GM19239 (cell line): Measurements from ENCODE around the gene DCANP1.

Source experiments
- DNase-seq: peaks from one replicate; pipeline ENCODE4 v3.0.0; 2011; ENCODE audit warnings: low spot score; ENCODE audit not compliant: insufficient read length
- FAIRE-seq: peaks from 2 replicates; lab custom pipeline; 2011; peaks lifted over from hg19 to GRCh38; lab: Jason Lieb, UNC

DCANP1 gene

GRCh38 chr5:135443161-135443960, 3.8 kb downstream of the DCANP1 start:
- DNase-seq (no peak), FAIRE-seq (no peak)

DNA sequence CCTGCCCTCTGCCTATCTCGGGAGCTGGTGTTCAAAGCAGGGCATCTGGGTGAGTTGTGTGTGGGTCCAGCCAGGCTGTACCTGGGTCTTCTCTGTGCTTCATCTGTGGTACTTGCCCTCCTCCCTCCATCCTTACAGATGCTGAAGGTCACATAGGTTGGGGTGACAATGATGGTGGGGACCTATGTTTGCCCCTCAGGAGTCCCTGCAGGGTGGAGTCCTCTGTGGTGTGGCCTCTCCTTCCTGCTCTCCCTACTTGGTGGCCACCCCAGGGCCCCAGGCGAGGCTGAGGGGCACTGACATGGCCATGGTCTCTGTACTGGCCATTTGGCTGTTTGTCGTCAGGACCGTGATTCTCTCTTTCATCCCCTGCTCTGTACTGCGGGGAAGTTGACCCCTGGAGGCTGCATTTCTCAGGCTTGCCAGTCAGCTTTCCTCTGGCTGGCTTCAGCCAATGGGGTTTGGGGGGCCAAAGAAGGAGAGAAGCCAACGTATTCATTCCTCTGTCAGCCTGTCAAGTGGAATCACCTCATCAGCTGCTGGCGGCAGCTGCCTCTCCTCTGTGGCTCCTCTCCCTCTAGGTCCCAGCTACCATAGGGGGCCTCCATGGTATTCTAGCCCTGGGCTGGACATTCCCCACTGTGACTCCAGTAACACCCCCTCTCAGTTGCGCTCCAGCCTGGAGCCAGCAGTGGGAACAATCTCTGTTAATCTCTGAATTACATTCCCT, 4.6 kb downstream of the DCANP1 start:
- no peak for DNase-seq
- FAIRE-seq: no peak

GRCh38 chr5:135441919-135442318, 5.2 kb downstream of the DCANP1 start:
- no peak for DNase-seq
- no peak for FAIRE-seq

DNA sequence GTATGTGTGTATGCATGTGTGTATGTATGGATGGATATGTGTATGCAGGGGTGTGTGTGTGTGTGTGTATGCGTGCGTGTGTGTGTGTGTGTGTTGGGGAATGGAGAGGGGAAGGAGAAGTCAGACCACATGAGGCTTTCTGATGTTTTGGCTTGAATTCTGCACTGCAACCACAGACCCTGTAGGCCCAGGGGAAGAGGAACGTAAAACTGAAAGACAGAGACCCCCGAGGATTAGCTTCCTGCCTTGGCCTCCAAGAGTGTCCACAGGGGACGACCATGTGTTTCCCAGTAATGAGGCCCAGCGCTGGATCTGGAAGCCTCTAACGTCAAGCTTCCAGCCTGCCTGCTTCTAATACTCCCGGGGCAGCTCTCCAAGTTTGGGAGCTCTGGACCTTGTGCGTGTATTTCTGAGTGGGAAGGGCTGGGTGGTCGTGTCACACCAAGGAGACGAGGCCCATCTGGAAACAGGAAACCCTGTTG, 5.8 kb downstream of the DCANP1 start:
- no peak for DNase-seq
- no peak for FAIRE-seq

DNA sequence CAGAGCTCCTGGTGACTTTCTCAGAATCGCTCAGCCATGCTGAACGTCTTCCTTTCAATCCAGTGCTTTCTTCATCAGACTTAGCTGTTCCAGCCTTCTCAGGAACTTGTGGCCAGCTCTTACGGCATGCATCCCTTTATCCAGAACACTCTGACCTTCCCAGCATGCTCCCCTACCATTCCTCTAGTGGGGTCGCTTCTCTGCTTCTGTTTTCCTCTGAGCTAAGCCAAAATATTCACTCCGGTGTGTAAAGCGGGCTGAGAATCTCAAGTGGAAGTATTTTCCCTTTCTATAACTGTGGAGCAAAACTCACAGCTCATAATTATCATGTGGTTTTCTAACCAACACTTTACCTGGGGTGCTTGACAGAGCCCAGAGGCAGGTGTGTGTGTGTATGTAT, 6.2 kb downstream of the DCANP1 start:
- no peak for DNase-seq
- FAIRE-seq: no peak

DNA sequence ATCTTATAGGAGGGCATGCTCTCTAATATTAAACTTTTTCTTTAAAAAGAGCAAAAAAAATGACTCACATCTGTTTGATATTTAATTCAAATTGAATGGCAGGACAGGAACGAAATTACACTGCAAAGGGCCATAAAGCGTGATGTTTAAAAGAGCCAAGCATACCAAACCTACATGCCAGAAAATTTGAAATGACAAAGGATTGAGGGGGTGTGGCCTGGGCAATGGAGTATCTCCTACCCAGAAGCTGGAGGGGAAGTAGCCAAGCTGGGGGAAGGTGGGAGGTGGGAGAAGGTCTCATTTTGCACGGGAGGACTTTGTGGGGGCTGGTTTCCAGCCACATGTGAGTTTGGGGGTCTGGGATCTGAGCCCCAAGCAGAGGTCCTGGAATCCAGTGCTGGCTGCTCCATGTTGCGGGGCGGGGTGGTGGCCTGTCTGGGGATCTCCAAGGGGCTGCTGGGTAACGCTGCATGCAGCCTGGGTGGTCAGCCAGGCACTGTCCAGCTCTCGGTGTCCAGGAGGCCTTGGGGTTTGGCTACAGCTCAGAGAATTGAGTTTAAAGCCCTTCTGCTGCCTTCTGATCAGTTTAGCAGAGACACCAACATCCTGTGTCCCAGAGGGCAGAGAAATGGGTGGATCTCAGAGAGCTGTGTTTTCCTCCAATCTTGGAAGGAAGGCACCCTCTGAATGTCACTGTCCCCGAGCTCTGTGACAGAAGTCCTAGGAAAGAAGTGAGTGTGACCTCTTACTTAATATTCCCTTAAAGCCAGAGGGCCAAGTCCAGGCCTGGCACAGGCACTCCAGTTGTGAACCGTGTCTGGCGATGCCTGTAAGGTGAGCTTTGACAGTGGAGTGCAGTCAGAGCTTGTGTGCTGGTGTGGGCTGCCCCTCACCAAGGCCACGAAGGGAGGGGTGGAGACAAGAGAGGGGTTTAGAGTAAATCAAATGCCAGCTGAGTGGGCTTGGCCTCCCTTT, 7.6 kb downstream of the DCANP1 start:
- DNase-seq: no peak
- no peak for FAIRE-seq

DNA sequence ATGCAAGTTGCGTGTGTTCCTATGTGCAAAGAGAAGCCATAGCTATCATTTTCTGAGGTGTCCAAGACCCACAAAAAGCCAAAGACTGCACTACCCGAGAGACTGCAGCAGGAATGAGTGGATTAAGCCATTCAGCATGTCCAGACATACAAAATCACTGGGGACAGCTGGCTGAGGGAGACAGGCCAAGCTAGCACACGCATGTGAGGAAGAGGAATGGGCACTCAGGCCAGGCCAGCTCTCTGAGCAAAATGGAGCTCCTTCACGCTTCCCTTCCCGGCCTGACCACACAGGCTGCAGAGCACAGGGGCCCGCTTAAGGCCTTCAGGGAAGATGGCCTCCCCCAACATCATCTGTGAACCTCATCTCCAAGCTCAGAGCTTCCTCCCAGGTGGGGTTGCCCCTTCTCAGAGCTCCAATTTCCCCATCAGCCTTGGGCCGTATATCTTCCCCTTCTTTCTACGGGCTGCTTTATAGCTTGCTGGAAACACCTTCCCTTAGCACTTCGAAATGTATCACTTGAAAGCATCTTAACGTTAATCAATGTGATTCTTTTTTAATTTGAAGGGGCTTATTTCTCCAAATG, 8.4 kb downstream of the DCANP1 start:
- DNase-seq: no peak
- FAIRE-seq: no peak

DNA sequence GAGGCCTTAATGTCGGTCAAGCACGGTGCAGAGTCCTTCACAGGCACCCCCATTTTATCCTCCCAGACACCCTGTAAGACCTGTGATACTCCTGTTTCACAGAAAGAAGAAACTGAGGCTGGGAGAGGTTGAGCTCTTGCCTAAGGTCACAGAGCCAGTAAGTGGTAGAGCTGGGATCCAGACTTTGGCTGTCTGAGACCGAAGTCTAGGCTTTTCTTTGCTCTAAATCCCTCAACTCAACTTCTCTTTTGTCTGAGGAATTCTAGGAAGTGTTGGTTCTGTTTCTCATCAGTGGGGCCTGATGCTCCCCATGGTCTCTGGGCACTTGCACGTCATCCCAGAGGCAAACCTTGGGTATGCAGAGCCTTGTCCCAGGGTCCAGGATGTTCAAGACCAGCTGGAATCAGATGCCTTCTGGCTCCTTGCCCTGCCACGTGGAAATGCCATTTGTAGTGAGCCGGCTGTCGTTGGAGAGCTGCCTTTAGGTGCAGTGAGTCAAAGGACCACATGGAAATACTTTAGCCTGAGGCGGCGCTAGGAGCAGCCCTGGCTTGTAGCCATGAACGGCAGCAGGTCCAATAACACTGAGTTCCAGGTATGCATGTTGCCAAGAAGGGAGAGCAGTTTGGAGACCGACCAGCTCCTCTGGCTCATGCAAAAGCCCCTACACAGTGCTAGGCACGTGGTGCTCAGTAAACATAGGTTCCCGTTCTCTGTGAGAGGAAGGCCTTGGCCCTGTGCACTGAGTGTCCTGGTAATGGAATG, 9.2 kb downstream of the DCANP1 start:
- FAIRE-seq: no peak

GRCh38 chr5:135437422-135437795, 9.7 kb downstream of the DCANP1 start:
- no peak for DNase-seq
- FAIRE-seq: no peak

More for the DNA sequence above, 9.2 kb downstream of the DCANP1 start:
- DNase-seq: no peak

DNA sequence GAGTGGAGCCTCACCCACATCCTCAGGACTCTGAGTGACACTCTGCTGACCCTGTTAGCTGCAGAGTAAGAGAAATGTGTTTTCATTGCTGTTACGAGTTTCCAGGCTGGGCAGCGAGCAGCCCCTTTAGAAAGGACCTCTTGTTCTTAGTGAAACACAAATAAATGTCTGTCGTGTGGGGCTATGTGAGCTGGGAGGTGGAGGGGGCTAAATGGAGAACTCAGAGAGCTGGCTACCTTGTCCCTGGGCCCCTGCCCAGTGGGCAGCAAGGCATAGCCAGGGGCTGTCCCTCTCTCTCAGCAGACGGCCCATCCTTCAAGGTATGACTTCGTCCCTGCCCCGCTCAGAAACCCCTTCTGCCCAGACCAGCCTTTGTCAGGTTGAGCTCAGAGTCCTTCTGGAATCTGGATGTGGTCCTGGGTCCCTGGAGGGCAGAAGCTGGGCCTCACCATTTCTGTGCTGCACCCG, 10.2 kb downstream of the DCANP1 start:
- FAIRE-seq: no peak

GRCh38 chr5:135435467-135436330, 11.4 kb downstream of the DCANP1 start:
- no peak for DNase-seq
- FAIRE-seq: no peak

More for the DNA sequence above, 10.2 kb downstream of the DCANP1 start:
- no peak for DNase-seq

GRCh38 chr5:135434591-135435466, 12.3 kb downstream of the DCANP1 start:
- FAIRE-seq: no peak
- DNase-seq: no peak

DNA sequence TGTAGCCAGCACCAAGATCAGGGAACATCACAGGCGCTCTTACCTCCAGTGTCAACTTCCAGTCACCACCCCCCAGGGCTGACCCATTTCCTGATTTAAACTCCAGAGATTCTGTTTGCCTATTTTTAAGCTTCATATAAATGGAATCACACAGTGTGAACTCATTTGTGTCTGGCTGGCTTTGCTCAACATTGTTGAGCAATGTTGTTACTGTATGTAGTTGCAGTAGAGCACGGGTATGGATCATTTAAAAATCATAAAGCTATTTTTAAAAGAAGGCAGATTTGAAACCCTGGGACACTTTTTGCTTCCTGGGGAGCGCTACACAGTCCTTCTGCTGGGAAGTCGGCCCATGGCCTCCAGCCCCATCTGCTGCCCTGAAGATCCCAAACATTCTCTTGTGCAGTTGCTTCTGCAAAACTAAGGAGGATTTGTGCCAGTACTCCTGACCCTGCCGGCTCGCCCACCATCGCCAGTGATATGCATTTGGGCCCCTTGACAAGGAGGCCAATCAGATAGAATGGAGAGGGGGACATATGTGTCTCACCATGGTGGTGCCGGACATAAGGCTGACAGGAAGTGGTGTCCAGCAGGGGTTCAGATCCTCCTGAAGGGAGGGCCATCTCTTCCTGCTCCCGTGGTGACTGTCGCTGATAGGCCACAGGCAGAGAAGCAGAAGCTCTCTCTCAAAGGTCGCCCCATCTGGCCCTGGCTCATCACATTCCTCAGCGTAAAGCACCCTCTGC, 13.3 kb downstream of the DCANP1 start:
- DNase-seq (no peak), FAIRE-seq (no peak)

DNA sequence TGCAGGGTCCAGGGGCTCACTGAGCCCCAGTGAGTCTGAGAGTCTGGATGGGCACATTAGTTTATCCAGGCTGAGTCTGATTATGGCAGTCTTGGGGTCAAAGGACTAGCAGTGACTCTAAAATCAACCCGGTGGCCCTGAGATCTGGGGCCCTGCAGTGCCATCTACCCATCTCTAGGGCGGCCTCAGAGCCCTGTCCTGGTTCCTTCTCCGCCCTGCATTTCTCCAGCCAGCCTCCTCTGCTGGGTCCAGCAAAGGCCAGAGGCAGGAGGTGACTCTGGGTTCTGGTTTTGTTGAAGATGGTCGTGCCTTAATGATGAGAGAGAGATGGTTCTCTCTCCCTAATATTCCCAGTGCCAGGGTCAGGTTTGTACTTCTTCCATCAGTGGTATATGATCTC, 15.0 kb downstream of the DCANP1 start:
- no peak for FAIRE-seq
- no peak for DNase-seq

DNA sequence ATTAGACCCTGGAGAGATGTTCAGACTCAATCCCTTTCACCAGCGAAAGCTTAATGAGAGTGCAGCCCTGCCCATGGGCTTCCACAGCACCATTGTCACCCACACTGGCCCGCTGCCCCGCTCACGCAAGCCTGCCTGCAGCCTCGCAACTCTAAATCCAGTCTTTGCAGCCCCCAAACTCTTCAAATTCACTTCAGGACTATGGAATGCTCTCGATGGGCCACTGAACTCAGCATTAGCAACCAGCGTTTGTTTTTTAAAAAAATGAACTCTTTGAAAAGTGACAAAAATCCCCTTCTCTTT, 17.1 kb downstream of the DCANP1 start:
- FAIRE-seq: no peak
- no peak for DNase-seq

DNA sequence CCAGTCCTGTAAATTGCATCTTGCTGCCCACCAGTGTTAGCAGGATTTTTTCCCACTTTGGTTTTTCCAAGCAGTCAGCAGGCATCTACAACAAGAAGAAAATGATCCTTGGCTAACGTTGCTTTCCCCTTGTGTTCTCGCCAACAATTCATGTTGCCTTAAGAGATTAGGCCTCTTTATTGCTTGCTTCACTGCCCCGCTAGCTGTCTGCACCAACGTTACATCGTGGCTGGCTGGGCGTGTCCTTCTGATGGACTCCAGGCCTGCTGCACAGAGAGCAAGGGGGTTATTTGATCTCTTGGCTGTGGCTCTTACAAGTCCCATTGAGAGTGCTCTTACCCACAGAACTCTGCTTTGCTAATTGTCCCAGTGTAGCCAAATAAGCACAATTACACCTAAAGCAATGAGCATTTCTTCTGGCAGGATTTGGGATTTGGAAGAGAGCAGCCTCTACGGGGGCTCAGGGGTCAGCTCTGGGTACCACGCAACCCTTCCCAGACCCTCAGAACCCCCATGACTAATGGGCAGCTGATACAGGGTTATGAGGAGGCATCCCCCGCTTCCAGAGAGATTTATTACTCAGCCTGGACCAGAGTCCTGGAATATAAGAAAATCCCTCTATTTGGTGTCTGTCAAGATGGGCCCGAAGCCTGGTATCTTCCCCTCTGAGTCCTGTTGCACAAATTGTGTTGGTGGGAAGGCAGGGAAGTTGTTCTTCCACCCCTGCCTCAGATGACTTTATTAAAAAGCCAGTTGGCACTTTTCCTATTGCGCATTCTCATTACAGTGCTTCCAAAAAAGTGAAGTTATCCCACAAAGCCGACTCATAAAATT, 17.6 kb downstream of the DCANP1 start:
- DNase-seq (no peak), FAIRE-seq (no peak)
